Ureter (tissue), 1 donor: ENCODE results near the gene PPP1R36. TPM values are rescaled to one million over a fixed set of nuclear protein-coding genes. Genes with fewer than 3 reads are reported as not detected.
"Not testable (repeated sequence)": the region's sequence is repeated elsewhere in the genome, so short reads cannot be mapped to it uniquely, and the experiment has no call there.

Experiments
- DNase-seq: peaks from one replicate; pipeline ENCODE4 v3.0.0-alpha.2; 2020; ENCODE audit warnings: low spot score
- total RNA-seq: library from RNA; stranded (reverse); gene quantifications from one replicate; pipeline ENCODE4 v1.2.4, GENCODE V29; 2023
- donor health status: DM: yes; HTN: yes; CAD: no.

The PPP1R36 gene
- total RNA-seq, 1 donor from 2014 or later: 4.6 TPM

DNA sequence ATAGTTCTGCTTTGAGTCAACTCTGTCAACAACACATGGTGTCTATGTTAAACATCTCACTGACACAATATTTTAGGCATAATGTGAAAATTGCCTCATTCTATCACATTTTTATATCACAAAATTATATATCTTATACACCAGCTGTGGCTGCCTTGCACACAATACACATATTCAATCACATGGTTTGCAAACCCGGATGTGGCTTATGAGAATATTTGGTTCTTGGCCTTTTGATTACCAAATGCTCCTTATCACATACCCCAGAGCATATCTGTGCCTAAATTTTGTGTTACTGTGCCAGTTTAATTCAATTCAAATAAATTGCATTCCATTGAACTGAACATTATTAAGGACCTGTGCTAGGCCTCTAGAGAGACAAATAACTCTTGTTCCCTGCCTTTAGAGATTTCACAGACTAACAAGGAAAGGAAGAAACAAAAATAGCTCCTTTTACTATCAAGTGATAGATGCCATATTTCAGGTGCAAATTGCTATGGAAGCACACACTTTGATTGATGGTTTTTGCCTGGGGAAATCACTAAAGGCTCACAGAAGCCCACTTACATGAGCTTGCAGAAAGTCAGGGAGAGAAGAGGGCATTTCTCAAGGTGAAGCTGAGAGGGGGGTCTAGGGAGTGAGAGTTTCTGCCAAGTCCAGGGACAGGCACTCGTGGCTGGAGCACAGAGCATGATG is 63.4 kb downstream of the PPP1R36 start:
- no peak for DNase-seq

DNA sequence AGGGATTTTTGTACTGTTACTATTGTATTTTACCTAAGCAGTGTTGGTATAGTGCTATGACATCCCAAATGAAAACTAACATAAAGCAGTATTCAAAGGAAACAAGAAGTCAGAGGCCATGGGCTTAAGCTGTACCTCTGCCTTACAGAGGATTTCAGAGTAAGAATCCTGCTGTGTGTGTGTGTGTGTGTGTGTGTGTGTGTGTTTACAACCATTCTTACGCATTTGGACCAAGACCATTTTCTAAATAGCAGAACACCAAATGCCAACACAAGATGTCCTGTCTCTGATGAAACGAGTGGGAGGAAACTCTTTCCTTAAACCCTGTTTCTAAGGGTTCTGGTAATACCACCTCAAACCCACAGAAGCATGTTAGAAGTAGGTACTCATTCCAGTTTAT is 64.4 kb downstream of the PPP1R36 start:
- DNase-seq: no peak

DNA sequence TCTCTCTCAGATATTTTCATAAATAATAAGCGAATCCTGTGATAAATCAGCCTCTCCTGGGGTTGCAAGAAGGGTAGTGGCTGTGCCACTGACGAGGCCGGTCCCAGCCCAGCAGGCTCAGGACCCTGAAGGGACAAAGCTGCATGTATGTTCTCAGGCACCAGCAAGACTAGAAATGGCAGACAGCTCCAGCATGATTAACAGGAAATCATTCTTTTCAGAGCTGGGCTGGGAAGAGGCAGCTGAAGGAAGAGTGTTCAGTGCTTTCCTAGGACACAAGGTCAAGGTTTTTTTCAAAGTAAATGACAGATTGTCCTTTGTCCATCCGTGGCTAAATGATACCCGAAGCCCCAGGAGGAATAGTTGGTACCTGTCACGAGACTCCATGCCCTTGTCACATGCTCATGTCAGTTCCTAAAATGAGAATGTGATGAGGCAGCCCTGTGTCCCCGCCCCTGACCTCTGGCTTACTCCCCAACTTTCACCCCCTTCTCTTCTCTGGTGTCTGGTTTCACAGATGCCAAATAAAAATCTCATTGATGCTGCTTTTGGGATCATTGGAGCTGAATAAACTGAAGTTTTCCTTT is 65.1 kb downstream of the PPP1R36 start:
- DNase-seq: no peak

DNA sequence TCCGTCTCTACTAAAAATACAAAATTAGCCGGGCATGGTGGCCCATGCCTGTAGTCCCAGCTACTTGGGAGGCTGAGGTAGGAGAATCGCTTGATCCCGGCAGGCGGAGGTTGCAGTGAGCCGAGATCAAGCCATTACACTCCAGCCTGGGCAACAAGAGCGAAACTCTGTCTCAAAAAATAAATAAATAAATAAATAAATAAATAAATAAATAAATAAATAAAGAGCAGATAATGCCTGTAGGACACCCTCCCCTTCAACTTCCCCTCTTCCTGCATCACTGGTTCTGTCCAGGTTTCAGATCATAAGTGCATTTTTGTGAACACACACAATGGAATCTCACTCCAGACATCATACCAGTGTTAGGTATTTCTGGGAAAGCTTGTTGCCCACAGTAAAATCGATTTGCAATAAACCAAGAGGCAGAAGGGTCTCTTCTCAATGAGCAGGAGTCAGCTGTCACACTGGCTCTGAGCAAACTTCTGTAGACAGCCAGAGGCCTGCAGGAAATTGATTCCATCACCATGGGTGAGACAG is 68.2 kb downstream of the PPP1R36 start:
- DNase-seq: not testable (repeated sequence)

DNA sequence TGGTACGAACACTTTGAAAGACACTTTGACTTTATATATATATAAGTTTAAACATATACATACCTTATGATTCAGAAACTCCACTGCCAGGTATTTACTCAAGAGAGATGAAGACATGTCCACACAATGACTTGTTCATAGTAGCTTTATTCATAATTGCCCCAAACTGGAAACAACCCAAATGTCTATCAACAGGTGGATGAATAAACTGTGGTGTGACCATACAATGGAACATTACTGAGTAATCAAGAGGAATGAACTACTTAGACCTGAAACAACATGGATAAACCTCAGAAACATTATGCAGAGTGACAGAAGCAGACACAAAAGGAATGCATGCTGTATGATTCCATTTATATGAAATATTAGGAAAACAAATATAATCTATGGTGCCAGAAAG is 71.1 kb downstream of the PPP1R36 start:
- DNase-seq: no peak

DNA sequence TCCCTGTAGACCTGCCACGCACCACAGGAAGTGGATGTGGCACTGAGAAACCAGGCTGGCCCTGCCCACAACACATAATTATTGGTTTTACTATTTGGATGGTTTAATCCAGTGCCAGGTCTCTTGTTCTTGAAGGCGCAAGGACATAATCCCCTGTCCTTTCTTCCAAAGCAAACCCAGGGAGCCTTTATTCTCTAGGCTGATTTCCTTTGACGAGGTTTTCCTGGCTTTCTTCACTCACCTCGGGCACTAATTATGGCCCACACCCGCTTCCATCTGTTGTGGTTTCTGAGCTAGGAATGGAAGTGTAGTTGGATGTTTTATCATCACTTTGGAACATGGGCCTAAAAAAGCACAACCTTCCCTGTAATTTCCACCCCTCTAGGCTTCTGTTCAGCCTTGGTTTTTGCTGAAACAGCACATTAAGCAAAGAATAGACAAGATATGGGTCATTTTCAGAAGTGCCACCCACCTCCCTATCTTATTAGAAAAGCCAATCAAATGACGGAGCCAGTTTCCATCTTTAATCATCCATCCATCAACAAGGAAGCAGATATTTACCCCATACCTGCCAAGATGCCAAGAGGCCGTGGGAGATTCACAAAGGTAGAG is 73.9 kb downstream of the PPP1R36 start:
- DNase-seq: no peak

DNA sequence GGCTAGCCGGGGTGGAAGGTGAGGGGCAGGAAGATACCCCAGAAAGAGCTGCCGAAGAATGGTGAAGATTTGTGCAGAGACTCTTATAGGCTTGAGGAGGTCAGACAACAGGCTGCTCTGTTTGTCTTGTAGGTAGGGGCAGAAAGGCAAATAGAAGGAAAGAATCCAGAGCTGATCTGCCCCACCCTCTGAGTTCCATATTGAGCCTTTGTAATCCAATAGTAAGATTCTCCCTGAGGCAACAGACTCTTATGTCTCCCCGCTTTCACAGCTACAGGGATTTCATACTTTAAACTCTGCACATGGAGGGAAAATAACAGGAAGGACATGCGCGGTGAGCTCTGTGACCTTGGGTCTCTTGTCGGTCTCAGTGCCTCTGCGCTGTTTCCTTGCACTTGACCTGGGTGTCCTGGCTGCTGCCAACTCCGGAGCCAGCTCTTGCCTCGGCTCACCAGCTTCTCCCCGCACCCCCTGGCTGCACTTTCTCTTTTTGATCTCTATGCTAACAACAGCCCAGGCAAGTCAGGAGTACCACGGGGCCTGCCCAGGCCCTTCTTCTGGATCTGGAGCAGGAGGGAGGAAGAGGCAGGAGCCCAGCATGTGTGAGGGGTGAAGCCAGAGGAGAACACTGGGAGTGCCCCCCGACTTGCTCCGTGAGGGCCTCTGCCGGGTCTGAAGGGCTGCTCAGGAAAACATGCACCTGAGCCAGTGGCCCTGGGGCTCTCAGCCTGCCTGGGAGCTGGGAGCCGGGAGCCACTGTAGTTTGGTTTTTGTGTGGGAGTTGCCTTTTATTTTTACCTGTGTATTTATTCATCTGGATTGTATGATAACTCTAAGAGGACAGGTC is 75.8 kb downstream of the PPP1R36 start:
- DNase-seq: no peak

DNA sequence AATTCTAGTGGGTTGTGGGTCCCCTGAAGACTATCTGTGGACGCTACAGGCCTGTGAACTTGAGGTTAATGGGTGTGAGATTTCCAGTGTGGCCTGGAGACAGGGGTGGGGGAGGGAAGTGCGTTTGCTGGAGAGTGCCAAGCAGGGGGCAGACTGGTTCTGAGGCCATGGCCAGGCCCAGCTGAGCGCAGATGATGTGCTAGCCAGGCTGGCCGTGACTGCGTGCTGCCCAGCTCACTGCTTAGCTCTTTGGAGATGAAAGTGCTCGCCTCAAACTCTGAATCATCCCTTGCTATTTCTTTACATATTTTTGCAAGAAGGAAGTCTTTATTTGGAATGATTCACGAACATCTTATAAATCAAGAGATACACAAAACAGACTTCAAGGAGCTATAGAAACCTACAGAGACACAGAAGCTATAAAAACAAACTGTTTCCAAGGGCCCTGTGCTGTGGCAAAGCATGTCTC is 79.2 kb downstream of the PPP1R36 start:
- DNase-seq: no peak

DNA sequence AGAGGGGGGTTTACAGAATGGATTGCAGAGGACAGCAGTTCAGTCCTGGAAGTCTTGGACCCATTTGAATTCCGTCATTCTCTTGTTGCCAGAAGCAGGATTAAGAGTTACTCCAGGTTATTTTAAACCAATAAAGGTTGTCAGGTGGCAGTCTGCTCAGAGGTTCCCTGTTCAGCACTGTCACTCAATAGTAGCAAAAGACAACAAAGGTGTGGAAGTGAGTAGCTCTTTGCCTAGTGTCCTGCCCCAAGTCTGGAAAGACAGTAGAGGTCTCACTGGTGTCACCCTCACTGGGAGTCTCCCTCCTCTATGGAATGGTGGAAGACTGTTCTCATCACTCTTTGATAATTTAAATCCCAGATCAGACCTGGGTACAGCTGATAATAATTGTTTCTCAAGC is 81.0 kb downstream of the PPP1R36 start:
- no peak for DNase-seq

DNA sequence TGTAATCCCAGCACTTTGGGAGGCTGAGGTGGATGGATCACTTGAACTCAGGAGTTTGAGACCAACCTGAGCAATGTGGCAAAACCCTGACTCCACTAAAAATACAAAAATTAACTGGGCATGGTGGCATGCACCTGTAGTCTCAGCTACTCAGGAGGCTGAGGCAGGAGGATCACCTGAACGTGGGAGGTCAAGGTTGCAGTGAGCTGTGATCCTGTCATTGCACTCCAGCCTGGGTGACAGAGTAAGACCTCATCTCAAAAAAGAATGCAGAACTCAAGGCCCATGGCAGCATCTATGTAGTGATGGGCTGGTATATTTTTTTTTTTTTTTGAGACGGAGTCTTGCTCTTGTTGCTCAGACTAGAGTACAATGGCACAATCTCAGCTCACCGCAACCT is 81.5 kb downstream of the PPP1R36 start:
- not testable (repeated sequence) for DNase-seq

DNA sequence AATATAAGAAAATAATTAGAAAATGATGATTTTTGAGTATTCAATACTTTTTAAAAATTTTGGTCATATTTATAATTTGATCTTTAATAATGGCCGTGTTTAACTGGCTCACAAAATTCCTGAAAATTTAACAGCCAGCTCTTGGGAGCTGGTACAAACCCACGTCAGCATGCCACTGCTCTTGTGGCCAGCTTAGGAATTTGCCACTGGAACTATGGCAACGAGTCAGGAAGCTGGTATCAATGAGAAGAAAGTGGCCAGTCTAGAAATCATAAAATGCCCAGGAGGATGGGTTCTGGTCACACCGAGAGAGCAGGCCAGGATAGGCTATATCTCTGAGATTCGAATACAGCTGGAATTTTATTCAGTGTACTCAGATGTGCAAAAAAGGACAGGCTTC is 82.3 kb downstream of the PPP1R36 start:
- no peak for DNase-seq

DNA sequence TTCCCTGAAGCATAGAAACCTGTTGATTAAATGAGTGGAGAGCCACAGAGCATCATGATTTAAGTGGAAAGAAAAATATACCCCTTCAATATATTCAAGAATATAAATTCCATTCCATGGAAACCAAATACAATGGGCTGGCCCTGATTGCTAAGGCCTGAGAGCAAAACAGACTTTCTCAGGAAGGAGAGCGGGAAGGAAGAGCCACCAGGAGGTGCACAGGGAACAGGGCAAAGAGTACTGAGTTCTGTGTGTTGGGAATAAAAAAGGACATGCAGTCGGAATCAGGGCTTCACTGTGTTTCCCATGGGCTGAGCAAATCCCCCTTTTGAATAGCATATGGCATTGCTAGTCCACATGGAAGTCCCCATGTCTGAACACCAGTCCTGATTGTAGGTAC is 84.8 kb downstream of the PPP1R36 start:
- no peak for DNase-seq

DNA sequence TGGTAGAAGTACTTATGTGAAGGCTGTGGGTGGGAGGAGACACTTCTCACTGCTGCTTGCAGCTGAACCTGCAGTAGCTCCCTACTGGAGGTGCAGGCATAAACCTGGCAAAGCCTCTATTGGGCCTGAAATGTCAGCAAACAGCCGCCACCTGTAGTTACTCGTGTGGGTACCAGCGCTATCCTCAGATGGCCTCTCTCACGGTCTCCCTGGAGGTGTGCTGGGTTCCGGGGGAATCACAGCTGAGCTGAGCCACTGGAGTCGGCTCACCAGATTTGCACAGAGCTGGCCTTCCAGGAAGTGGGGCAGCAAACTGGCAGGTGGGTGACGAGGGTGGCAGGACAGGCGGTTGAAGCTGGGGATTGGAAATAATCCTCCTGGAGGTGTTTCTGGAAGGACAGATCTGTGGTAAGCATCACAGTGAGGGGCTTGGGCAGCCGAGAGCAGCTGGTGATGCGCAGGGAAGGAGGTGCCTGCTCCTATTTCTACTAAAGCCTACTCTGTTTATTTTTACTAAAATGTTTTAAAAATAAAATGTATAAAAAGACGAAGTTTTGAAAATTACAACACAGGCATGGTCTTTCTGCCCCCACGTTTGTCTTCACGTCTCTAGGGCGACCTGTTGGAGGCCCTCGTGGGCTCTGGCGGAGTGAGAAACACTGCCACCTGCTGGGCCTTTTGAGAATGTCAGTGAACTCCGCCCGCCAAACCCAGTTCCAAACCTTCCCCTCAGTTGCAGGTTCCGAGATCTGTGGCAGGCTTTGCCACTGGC is 86.6 kb downstream of the PPP1R36 start:
- peak; percentile 81 for DNase-seq

DNA sequence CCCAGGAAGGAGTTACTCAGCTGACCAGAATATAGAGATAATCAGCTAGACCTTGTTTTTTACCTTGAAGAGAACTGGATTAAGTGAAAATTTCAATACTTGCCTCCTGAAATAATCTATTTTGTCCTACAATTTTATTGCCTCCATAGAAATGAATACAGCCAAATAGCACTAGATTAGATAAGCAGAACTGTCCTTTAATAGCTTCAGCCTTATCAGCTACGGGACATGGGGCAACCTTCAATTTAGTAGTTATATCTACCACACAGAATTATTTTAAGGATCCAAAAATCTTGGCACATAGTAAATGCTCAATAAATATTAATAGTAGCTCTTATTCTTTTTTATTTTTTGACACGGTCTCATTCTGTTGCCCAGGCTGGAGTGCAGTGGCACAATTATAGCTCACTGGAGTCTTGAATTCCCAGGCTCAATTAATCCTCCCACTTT is 87.2 kb downstream of the PPP1R36 start:
- DNase-seq: no peak

DNA sequence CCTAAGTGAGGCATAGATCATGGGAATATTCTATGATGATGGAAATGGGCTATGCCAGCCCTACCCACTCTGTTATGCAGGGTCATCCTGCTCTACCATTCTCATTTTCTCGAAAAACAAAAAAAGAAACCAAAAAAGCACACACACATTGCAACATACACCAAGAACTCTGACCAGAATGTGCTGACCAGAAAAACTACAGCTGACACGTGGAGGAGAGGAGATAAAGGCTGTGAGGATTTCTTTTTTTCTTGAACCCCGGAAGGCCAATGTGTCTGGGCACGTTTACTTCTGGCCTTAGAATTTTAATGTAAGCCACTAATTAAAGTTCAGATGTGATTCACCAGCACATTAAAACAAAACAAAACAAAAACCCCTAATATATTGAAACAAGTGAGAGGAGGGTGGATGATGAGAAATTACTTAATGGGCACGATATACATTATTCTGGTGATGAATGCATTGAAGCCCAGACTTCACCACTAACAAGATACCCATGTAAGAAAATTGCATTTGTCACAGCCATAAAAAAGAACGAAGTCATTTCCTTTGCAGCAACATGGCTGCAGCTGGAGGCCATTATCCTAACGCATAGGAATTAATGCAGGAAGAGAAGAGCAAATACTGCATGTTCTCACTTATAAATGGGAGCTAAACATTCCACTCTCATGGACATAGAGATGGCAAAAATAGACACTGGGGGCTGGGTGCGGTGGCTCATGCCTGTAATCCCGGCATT is 88.1 kb downstream of the PPP1R36 start:
- no peak for DNase-seq

DNA sequence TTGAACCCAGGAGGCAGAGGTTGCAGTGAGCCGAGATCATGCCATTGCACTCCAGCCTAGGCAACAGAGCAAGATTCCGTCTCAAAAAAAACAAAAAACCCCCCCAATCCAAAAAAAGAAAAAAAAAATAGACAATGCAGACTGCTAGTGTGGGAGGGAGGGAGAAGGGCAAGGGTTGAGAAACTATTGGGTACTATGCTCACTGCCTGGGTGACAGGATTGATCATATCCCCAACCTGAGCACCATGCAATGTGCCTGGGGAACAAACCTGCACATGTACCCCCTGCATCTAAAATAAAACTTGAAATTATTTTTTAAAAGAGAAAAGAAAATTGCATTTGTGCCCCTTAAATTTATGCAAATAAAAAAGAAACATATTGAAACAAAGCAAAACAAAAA is 88.9 kb downstream of the PPP1R36 start:
- no peak for DNase-seq
